AG10803 (cell line): ENCODE data around the gene BMP8A.

Experiments
- DNase-seq: peaks from one replicate; pipeline ENCODE4 v3.0.0; 2010; ENCODE audit warnings: low read depth
- H3K4me3 ChIP-seq: 2 replicates; pipeline ENCODE4 v1.5.1; 2011; ENCODE audit warnings: mild to moderate bottlenecking, low read length, control low read depth
- TF ChIP-seq, protein P1 (sequence below): conservative IDR thresholded peaks from 2 replicates; pipeline ENCODE4 v1.5.1; 2011; ENCODE audit warnings: mild to moderate bottlenecking, low read length, control low read depth, inconsistent platforms

BMP8A gene

GRCh38 chr1:39573097-39573465, 81.6 kb downstream of the BMP8A start:
- TF ChIP-seq, protein P1, sequence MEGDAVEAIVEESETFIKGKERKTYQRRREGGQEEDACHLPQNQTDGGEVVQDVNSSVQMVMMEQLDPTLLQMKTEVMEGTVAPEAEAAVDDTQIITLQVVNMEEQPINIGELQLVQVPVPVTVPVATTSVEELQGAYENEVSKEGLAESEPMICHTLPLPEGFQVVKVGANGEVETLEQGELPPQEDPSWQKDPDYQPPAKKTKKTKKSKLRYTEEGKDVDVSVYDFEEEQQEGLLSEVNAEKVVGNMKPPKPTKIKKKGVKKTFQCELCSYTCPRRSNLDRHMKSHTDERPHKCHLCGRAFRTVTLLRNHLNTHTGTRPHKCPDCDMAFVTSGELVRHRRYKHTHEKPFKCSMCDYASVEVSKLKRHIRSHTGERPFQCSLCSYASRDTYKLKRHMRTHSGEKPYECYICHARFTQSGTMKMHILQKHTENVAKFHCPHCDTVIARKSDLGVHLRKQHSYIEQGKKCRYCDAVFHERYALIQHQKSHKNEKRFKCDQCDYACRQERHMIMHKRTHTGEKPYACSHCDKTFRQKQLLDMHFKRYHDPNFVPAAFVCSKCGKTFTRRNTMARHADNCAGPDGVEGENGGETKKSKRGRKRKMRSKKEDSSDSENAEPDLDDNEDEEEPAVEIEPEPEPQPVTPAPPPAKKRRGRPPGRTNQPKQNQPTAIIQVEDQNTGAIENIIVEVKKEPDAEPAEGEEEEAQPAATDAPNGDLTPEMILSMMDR, result no peak
- peak overlapping the region; percentile 17; the same call in 1 of the 2 replicates for H3K4me3 ChIP-seq
- no peak for DNase-seq

DNA sequence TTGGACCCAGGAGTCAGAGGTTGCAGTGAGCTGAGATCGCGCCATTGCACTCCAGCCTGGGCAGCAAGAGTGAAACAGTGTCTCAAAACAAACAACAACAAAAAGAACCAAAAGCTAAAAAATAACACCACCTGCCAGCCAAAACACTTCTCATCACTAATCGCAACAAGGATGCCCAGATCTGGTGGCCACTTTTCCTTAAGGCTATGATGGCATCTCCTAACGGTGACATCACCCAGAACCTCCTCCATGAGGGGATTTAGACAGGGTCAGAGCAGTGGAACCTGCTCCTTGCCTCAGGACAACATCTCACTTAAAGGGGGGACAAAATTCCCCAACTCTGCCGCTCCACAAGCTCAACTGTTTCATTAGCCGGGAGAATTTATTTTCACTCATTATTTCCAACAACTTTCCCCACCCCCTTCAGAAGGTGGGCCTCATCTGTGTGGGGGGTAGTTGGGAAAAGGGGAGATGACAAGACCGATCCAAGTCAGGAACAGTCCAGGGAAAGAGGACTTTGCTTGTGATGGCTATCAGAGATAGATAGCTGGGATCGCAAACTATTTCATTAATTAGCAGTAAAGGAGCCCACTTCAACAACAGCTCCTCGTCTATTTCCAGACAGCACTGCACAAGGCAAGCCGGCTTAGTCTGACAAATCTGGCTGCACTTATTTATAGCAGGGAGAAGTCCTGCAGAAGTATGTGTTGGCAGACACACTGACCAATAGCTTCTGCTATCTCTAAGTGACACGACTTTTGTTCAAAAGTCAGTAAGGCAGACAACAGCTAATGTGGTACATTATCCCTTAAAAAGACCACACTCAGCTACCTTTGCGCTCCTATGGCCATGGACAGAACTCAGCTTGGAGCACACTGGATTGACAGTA, 82.5 kb downstream of the BMP8A start:
- TF ChIP-seq, protein P1, result no peak
- peak; percentile 62 for DNase-seq
- H3K4me3 ChIP-seq, result peak overlapping the region; percentile 77

GRCh38 chr1:39574646-39575045, 83.2 kb downstream of the BMP8A start:
- peak overlapping the region; percentile 77 for H3K4me3 ChIP-seq
- DNase-seq, result no peak
- TF ChIP-seq, protein P1, result no peak
